GM19372 (cell line): ENCODE measurements around the gene WNT9B.
"Not testable (repeated sequence)": the region's sequence is repeated elsewhere in the genome, so short reads cannot be mapped to it uniquely, and the experiment has no call there.

Source experiments
- ATAC-seq: cut with Tn5 transposase; IDR thresholded peaks from one replicate; pipeline ENCODE4 v1.9.1; 2021; ENCODE audit warnings: mild to moderate bottlenecking, low read depth, moderate library complexity; ENCODE audit not compliant: unreplicated experiment

The WNT9B gene

DNA sequence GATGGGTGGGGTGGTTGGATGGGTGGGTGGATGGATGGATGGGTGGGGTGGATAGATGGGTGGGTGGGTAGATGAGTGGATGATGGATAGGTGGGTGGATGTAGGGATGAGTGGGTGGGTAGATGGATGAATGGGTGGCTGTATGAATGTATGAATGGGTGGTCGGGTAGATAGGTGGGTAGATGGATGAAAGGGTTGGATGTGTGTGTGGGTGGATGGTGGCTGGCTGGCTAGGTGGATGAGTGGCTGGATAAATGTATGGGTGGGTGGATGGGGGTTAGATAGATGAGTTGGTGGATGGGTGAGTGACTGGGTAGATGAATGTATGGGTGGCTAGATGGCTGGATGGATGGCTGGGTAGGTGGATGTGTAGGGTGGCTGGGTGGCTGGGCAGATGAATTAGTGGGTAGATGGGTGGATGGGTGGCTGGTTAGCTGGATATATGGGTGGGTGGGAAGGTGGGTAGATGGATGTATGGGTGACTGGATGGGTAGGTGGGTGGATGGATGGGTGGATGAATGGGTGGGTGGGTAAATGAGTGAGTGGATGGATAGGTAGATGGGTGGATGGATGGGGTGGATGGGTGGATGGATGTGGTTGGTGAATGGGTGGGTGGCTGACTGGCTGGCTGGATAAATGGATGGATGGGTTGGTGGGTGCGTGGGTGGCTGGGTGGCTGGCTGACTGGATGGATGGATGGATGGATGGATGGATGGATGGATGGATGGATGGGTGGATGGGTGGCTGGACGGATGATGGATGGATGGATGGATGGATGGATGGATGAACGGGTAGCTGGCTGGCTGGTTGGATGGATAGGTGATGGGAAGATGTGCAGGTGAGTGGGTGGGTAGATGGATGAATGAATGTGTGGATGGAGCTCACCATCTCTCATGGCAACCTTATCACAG lies 52.6 kb downstream of the WNT9B start:
- ATAC-seq, result no peak

- ATAC-seq, result no peak
These were observed 56.8 kb downstream of the WNT9B start for GRCh38 chr17:46908068-46908737.

- no peak for ATAC-seq
These were observed 59.0 kb downstream of the WNT9B start for GRCh38 chr17:46910179-46910927.

DNA sequence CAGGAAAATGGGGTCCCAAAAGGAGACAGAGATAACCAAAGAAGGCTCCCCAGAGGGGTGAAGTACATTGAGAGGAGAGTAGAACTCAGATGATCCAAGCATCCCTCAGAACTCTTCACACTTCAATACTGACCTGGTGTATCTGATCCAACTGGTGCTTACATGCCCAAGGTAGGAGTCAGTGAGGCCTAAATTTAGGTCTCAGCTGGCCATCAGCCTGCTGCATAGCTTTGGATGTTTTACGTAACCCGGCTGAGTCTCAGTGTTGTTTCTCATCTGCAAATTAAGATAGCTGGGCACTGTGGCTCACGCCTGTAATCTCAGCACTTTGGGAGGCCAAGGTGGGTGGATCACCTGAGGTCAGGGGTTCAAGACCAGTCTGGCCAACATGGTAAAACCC lies 59.9 kb downstream of the WNT9B start:
- ATAC-seq, result no peak

GRCh38 chr17:46915596-46915995 lies 64.2 kb downstream of the WNT9B start:
- ATAC-seq, result no peak

GRCh38 chr17:46916211-46916610 lies 64.8 kb downstream of the WNT9B start:
- ATAC-seq, result no peak

DNA sequence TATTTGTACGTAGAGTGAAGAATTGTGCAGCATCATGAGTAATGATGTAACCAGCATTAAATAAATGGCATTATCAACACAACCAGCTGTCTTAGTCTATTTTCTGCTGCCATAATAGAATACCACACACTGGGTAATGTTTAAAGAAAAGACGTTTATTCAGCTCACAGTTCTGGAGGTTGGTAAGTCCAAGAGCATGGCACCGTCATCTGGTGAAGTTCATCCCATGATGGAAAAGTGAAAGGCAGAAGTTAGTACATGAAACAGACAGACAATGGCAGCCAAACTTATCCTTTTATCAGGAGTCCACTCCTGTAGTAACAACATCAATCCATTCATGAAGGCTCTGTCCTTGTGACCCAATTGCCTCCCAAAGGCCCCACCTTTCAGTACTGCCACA lies 65.2 kb downstream of the WNT9B start:
- ATAC-seq, result no peak

DNA sequence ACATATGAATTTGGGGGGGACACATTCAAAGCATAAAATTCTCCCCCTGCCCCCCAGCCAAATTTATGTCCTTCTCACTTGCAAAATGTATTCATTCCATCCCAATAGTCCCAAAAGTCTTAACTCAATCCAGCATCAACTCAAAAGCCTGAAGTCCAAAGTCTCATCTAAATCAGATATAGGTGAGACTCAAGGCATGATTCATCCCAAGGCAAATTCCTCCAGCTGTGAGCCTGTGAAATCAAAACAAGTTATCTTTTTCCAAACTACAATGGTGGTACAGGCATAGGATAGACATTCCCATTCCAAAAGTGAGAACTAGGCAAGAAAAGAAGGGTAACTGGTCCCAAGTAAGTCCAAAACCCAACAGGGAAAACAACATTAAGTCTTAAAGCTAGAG lies 65.7 kb downstream of the WNT9B start:
- no peak for ATAC-seq

GRCh38 chr17:46917516-46917915 lies 66.1 kb downstream of the WNT9B start:
- no peak for ATAC-seq

GRCh38 chr17:46921962-46922361 lies 70.6 kb downstream of the WNT9B start:
- not testable (repeated sequence) for ATAC-seq

DNA sequence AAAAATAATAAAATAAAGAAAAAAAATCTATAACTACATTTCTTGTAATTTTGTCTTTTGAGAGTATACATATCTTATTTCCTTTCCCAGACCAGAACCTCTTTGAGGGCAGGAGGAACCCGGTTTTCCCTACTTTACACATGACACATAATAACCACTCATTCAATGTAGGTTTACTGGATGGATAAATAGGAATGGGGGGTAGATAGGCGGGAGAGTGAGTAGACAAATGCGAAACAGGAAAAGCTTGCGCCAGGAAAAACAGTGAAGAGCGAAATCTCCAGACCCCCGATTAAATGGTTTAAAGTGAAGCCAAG lies 71.1 kb downstream of the WNT9B start:
- no peak for ATAC-seq

DNA sequence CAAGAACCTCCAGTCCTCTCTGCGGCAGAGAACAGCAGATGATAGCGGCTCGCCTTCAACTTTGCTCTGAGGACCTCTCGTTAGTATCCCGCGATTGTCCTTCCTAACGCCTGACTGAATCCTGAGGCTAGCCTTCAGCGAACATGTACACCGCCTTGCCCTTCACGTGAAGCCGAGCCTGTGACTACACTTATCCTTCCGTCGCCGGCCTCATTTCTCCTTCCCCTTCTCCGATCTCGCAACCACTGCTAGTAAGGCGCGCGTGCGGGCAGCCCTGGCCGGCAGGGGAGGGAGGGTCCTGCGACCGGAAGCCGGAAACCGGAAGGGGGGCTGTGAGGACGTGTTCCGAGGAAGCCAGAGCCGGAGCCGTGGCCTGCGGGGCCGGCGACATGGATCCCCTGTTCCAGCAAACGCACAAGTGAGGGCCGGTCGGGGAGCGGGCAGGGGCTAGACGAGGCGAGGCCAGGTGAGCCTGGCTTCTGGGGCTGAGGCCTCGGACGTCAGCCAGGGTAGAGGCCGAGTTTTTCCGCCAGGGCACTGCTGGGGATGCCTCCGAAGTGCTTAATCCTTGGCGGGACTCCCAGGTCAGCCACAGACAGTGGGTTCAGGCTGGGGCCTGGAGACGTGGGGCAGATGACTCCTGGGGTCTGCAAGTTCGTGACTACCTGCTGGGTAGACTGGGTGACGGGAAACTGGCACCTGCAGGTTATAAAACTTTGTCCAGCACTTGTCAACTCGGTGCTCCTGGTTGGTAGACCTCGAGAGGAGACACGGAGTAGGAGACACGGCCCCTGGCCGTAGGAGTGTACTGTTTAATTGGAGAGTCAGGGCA lies 71.6 kb downstream of the WNT9B start, which contains the start of gene GOSR2:
Gene GOSR2 (plus strand): TSS at position 357 of the 832 bp plus-strand sequence. CDS start 33 bp downstream, at position 390.
- peak; percentile 92 for ATAC-seq

GRCh38 chr17:46925185-46925868 lies 73.9 kb downstream of the WNT9B start:
- no peak for ATAC-seq

- no peak for ATAC-seq
These were observed 77.3 kb downstream of the WNT9B start for GRCh38 chr17:46928467-46929261.

- no peak for ATAC-seq
These were observed 78.0 kb downstream of the WNT9B start for GRCh38 chr17:46929413-46929812.

- no peak for ATAC-seq
These were observed 78.7 kb downstream of the WNT9B start for GRCh38 chr17:46930051-46930450.

DNA sequence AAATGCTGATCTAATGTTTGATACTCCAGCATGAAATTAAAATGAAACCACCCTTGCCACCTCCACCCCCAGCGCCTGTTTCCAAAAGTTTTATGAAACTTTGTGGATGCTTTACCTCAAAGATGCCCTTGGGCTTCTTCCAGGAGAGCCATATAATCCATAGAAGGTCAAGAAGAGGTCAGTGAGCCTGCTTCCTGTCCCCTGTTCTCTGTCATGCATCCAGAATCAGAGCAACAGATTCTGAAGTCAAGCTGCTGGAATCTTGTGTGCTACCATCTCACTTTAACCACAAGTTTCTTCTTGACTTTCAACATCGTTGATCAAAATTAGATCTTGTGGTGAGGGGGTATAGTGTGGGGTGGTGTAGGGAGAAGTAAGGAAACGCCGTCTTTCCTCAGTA lies 80.2 kb downstream of the WNT9B start:
- ATAC-seq, result no peak

- no peak for ATAC-seq
These were observed 84.4 kb downstream of the WNT9B start for GRCh38 chr17:46935658-46936266.
